Liver (tissue), 9 donors: ENCODE measurements around the gene PARD3. TPM values are rescaled to one million over a fixed set of nuclear protein-coding genes. Genes with fewer than 3 reads are reported as not detected.

Experiments
- DNase-seq: peaks from one replicate; pipeline ENCODE4 v3.0.0-alpha.2; 2017; ENCODE audit warnings: low spot score
- H3K27ac ChIP-seq, 2 donors: one replicate each; pipeline ENCODE4 v1.7.0; 2013; ENCODE audit warnings: inconsistent platforms in 2 of 2, low read length in 2 of 2, control low read depth in 1 of 2, low read depth in 1 of 2, mild to moderate bottlenecking in 1 of 2
- H3K27me3 ChIP-seq, 4 donors: one replicate each; pipeline versions ENCODE4 v1.6.1 to v1.7.0; 2013; ENCODE audit warnings: low read length in 3 of 4, inconsistent platforms in 1 of 4, mild to moderate bottlenecking in 1 of 4, moderate library complexity in 1 of 4; ENCODE audit not compliant: control insufficient read depth in 4 of 4, insufficient read depth in 4 of 4
- H3K36me3 ChIP-seq, 4 donors: one replicate each; pipeline versions ENCODE4 v1.6.1 to v1.7.0; 2013; ENCODE audit warnings: low read length in 3 of 4, mild to moderate bottlenecking in 3 of 4, low read depth in 1 of 4, moderate library complexity in 1 of 4; ENCODE audit not compliant: control insufficient read depth in 4 of 4, insufficient read depth in 3 of 4
- H3K4me1 ChIP-seq, 4 donors: one replicate each; pipeline versions ENCODE4 v1.6.1 to v1.7.0; 2013; ENCODE audit warnings: low read length in 3 of 4, mild to moderate bottlenecking in 3 of 4, moderate library complexity in 1 of 4; ENCODE audit not compliant: control insufficient read depth in 4 of 4, insufficient read depth in 4 of 4
- H3K4me3 ChIP-seq, 3 donors: one replicate each; pipeline versions ENCODE4 v1.6.1 to v1.7.0; 2013; ENCODE audit warnings: low read length in 3 of 3, control low read depth in 1 of 3, low read depth in 1 of 3, mild to moderate bottlenecking in 1 of 3
- H3K9ac ChIP-seq, 2 donors: one replicate each; pipeline ENCODE4 v1.7.0; 2013; ENCODE audit warnings: low read length in 2 of 2, mild to moderate bottlenecking in 2 of 2, moderate library complexity in 2 of 2, control low read depth in 1 of 2, low read depth in 1 of 2
- H3K9me3 ChIP-seq, 4 donors: one replicate each; pipeline versions ENCODE4 v1.6.1 to v1.7.0; 2013; ENCODE audit warnings: low read length in 3 of 4; ENCODE audit not compliant: control insufficient read depth in 4 of 4
- ATF3 ChIP-seq: IDR thresholded peaks from 2 replicates; pipeline ENCODE4 v1.6.1; 2016; ENCODE audit warnings: antibody characterized with exemption
- CTCF ChIP-seq: fragments of 150-350 bp; IDR thresholded peaks from 2 replicates; pipeline ENCODE4 v1.5.1; 2017; ENCODE audit warnings: improper control_type of control experiment, low read depth, low read length; ENCODE audit not compliant: missing input control
- EGR1 ChIP-seq, 2 donors: IDR thresholded peaks; 2 replicates each; pipeline ENCODE4 v1.6.1; 2016 to 2018; ENCODE audit warnings: antibody characterized with exemption in 2 of 2, low read depth in 2 of 2
- FOXA1 ChIP-seq: IDR thresholded peaks from 2 replicates; pipeline ENCODE4 v1.6.1; 2016; ENCODE audit warnings: antibody characterized with exemption
- FOXA2 ChIP-seq: IDR thresholded peaks from 2 replicates; pipeline ENCODE4 v1.6.1; 2016; ENCODE audit warnings: antibody characterized with exemption
- GABPA ChIP-seq, 2 donors: IDR thresholded peaks in 1 of 2; conservative IDR thresholded peaks in 1 of 2; 2 replicates each; pipeline ENCODE4 v1.6.1; 2016; ENCODE audit warnings: antibody characterized with exemption in 2 of 2, mild to moderate bottlenecking in 1 of 2, moderate library complexity in 1 of 2
- HNF4A ChIP-seq, 2 donors: conservative IDR thresholded peaks; 2 replicates each; pipeline ENCODE4 v1.6.1; 2016; ENCODE audit warnings: antibody characterized with exemption in 2 of 2, mild to moderate bottlenecking in 2 of 2
- HNF4G ChIP-seq: IDR thresholded peaks from 2 replicates; pipeline ENCODE4 v1.6.1; 2016; ENCODE audit warnings: antibody characterized with exemption
- JUND ChIP-seq, 2 donors: IDR thresholded peaks; 2 replicates each; pipeline ENCODE4 v1.6.1; 2016; ENCODE audit warnings: antibody characterized with exemption in 2 of 2
- MAX ChIP-seq: IDR thresholded peaks from 2 replicates; pipeline ENCODE4 v1.6.1; 2016; ENCODE audit warnings: antibody characterized with exemption
- NR2F2 ChIP-seq: IDR thresholded peaks from 2 replicates; pipeline ENCODE4 v1.6.1; 2016; ENCODE audit warnings: antibody characterized with exemption
- RAD21 ChIP-seq, 2 donors: IDR thresholded peaks; 2 replicates each; pipeline ENCODE4 v1.6.1; 2016; ENCODE audit warnings: antibody characterized with exemption in 2 of 2, mild to moderate bottlenecking in 2 of 2
- REST ChIP-seq: IDR thresholded peaks from 2 replicates; pipeline ENCODE4 v1.6.1; 2016; ENCODE audit warnings: antibody characterized with exemption, mild to moderate bottlenecking
- SP1 ChIP-seq: IDR thresholded peaks from 2 replicates; pipeline ENCODE4 v1.6.1; 2018; ENCODE audit warnings: antibody characterized with exemption, mild to moderate bottlenecking
- TAF1 ChIP-seq: conservative IDR thresholded peaks from 2 replicates; pipeline ENCODE4 v1.6.1; 2016; ENCODE audit warnings: antibody characterized with exemption, mild to moderate bottlenecking
- YY1 ChIP-seq: IDR thresholded peaks from 2 replicates; pipeline ENCODE4 v1.6.1; 2016; ENCODE audit warnings: antibody characterized with exemption, mild to moderate bottlenecking
- WGBS: extraction: QIAGEN DNeasy Blood & Tissue Kit; methylation state at CpG from one replicate; pipeline ENCODE4 v1.1.7; 2013; 5-methylcytosine and 5-hydroxymethylcytosine counted together
- polyA plus RNA-seq, 2 donors: library from polyadenylated mRNA; stranded (reverse) in 1 of 2; unstranded in 1 of 2; fragments of 200-250 nt in 1 of 2; fragments of >200 nt in 1 of 2; fragmentation: Nextera tagmentation in 1 of 2; extraction: Ambion mirVana in 1 of 2; gene quantifications; one replicate each; pipeline versions ENCODE4 v1.2.1 to v1.2.3, GENCODE V29; 2013 to 2015
- total RNA-seq, 2 donors: library from RNA; depleted of rRNA; stranded (reverse); fragments of >200 nt; gene quantifications; one replicate each; pipeline ENCODE4 v1.2.3, GENCODE V29; 2014
- donor health status: healthy.
- donor health status: healthy.
- donor health status: healthy.
- donor health status: healthy.
- donor health status: healthy.

PARD3 gene
- total and polyA plus RNA-seq, 4 donors: 12.3 to 43.8 (median 13.5) TPM

GRCh38 chr10:34716234-34716633, 98.9 kb downstream of the PARD3 start (continued):
- no peak for TF ChIP-seq REST
- TF ChIP-seq NR2F2: no peak
- no peak for TF ChIP-seq JUND (IDR thresholded peaks at IDR 0.05)
- TF ChIP-seq GABPA (IDR thresholded peaks at IDR 0.05 in 1 of 2, conservative IDR thresholded peaks at IDR 0.05 in 1 of 2): no peak
- no peak for TF ChIP-seq EGR1 (IDR thresholded peaks at IDR 0.05; ENCODE audit: low read depth in 2 of 2)
- no peak for TF ChIP-seq SP1
- TF ChIP-seq HNF4G: no peak
- no peak for TF ChIP-seq FOXA1
- no peak for TF ChIP-seq RAD21 (IDR thresholded peaks at IDR 0.05)
- TF ChIP-seq MAX: no peak

GRCh38 chr10:34715511-34716187, 99.4 kb downstream of the PARD3 start:
- no peaks in the 10 kb centered on the region for H3K9me3 ChIP-seq
- no peak overlapping the region for H3K27ac ChIP-seq
- H3K27me3 ChIP-seq: no peaks in the 10 kb centered on the region
- no peak for DNase-seq
- TF ChIP-seq ATF3: no peak
- TF ChIP-seq TAF1: no peak
- TF ChIP-seq YY1: no peak
- TF ChIP-seq HNF4A (conservative IDR thresholded peaks at IDR 0.05): no peak
- TF ChIP-seq SP1: no peak
- no peak for TF ChIP-seq FOXA2
- TF ChIP-seq CTCF: no peak
- no peak for TF ChIP-seq NR2F2
- no peak for TF ChIP-seq JUND (IDR thresholded peaks at IDR 0.05)
- no peak for TF ChIP-seq RAD21 (IDR thresholded peaks at IDR 0.05)
- TF ChIP-seq MAX: no peak
- H3K9ac ChIP-seq: no peak overlapping the region
- no peaks in the 10 kb centered on the region for H3K36me3 ChIP-seq
- peaks cover 10 to 40% (median 25%) of the 10 kb centered on the region in 4 donors for H3K4me1 ChIP-seq
- no peak overlapping the region for H3K4me3 ChIP-seq
- 94% methylated on average over 8 of the region's 8 CpGs for WGBS
